Endometrial microvascular endothelial cells (primary cell): Measurements from ENCODE around the gene ZNF3. TPM values are rescaled to one million over a fixed set of nuclear protein-coding genes. Genes with fewer than 3 reads are reported as not detected.

Source experiments
- in situ Hi-C: cut with HindIII; loops from 2 replicates; pipeline ENCODE4 v1.10.0; 2017; ENCODE audit warnings: low sequenced_read_pairs, low pct_unique_long_range_greater_than_20kb; ENCODE audit errors: inconsistent ontology term
- total RNA-seq: library from RNA; depleted of rRNA; stranded (reverse); fragments of >200 nt; gene quantifications from one replicate; pipeline ENCODE4 v1.2.3, GENCODE V29; 2015; ENCODE audit errors: inconsistent ontology term

The ZNF3 gene
- total RNA-seq, 1 donor from 2014 or later, result 14.9 TPM

DNA sequence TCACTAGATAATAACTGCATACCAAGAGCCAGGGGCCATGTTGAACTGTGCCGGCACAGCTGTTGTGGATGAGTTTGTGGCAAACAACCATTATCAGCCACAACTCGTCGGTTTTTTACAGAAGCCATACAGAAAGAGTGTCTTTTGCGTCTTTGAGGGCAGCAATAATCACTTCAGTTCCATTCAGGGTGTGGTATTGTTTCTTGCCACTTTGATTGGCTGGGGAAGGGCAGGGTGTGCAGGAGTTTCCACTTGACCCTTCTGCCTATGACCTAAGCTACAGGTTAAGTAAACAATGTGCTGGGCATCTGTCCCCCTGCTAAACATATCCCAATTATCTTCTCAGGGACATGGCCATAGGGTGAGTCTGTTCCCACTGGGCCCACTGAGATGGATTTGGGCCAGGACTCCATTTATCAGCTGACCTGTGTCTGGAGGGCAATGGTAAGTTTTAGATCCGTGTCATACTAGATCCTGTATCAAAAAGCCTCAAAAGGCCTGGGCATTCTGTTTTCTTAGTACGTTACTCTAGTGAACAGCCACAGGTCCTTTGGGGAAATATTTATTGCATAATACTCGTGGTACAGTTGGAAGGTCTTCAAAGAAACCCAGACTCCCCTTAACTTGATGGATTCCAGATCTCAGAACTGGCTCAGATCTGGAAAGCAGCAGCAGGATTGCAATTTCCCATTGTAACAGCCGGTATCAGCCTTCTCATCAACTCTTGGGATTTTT is 15.9 kb downstream of the ZNF3 start:
- in situ Hi-C loops, result no loop called here

DNA sequence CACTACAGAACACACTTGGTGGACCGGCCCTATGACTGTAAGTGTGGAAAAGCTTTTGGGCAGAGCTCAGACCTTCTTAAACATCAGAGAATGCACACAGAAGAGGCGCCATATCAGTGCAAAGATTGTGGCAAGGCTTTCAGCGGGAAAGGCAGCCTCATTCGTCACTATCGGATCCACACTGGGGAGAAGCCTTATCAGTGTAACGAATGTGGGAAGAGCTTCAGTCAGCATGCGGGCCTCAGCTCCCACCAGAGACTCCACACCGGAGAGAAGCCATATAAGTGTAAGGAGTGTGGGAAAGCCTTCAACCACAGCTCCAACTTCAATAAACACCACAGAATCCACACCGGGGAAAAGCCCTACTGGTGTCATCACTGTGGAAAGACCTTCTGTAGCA is 17.4 kb downstream of the ZNF3 start:
- in situ Hi-C loops, result no loop called here

- in situ Hi-C loops, result no loop called here
Observed at GRCh38 chr7:100063376-100063775, 18.1 kb downstream of the ZNF3 start.

DNA sequence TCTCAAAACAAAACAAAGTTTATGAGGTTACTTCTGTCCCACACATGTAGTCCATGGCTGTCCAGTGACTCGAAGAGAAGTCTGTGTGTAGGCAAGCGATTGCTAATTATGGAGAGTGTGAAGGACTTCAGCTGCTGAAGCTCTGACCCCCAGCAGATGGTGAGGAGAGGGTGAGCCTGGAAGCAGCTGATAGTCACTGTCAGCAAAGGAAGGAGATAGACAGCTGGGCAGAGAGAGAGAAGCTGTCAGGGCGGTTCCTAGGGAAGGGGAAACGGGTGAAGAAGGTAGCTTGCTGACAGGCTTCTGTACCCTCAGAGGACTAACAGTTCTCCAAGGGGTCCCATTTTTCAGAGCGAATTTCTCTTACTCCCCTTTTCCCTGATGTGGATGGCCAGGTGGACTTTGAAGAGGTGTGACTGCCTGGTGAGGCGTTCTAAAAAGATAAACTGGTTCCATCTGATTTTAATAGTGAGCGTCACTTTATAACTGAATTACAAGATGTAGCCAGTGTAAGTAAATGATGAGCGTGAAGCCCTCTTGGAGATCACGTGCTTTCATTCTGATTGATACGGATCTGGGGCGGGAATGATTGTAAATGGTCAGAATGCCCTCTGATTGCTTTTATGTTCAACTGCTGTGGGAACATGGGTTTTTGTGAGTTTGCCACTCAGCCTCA is 19.9 kb downstream of the ZNF3 start:
- in situ Hi-C loops, result no loop called here

- in situ Hi-C loops, result no loop called here
Observed at GRCh38 chr7:100059251-100059739, 22.2 kb downstream of the ZNF3 start.

DNA sequence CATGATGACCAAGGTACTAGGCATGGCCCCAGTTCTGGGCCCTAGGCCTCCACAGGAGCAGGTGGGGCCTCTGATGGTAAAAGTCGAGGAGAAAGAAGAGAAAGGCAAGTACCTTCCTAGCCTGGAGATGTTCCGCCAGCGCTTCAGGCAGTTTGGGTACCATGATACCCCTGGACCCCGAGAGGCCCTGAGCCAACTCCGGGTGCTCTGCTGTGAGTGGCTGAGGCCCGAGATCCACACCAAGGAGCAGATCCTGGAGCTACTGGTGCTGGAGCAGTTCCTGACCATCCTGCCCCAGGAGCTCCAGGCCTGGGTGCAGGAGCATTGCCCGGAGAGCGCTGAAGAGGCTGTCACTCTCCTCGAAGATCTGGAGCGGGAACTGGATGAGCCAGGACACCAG is 24.5 kb downstream of the ZNF3 start:
- in situ Hi-C loops, result no loop called here

DNA sequence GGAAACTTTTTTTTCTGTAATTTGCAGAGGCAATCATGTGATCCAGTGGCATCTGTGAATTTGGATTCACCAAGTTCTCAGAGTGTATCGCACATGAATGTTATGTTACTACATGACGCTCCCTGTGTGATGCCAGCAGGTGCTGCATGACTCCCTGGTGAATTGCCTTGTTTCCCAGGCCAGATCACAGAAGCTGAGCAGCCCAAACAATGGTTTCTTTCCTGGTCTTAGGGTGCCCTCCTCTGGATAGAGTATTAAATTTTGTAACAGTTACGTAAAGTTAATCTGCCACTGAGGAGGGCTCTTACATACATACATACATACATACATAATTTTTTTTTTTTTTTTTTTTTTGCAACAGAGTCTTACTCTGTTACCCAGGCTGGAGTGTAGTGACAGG is 28.3 kb downstream of the ZNF3 start:
- in situ Hi-C loops, result no loop called here

- in situ Hi-C loops, result no loop called here
Observed at GRCh38 chr7:100051611-100052010, 29.9 kb downstream of the ZNF3 start.

- in situ Hi-C loops, result no loop called here
Observed at GRCh38 chr7:100049441-100050291, 31.9 kb downstream of the ZNF3 start, which contains the start of gene ZSCAN21. ZSCAN21 (plus strand) TSS chr7:100049774; CDS start chr7:100057007, 7,233 bp downstream.

GRCh38 chr7:100048680-100049079 is 32.8 kb downstream of the ZNF3 start:
- in situ Hi-C loops, result no loop called here

GRCh38 chr7:100044718-100045117 is 36.8 kb downstream of the ZNF3 start:
- in situ Hi-C loops, result no loop called here

- in situ Hi-C loops, result no loop called here
Observed at GRCh38 chr7:100040575-100040974, 40.9 kb downstream of the ZNF3 start.

DNA sequence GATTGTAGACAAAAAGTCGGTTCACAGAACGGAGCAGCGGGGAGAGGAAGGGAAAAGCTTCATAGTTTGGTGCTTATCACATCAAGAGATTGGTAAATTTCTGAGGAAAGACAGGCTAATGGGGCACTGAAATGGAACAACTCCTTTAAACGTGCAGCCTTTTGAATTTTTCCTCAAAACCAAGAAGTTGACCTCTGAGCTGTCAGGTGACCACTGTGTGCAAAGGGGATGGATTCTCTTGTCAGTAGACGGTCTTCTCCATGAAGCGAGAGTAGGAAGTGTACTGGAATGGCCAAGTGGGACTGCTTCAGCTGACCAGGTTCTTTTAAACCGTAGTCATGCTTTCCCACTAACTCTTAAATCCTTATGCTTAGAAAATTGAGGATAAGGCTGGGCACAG is 43.2 kb downstream of the ZNF3 start:
- in situ Hi-C loops, result no loop called here

GRCh38 chr7:100035876-100036275 is 45.6 kb downstream of the ZNF3 start:
- in situ Hi-C loops, result no loop called here

GRCh38 chr7:100034871-100035510 is 46.5 kb downstream of the ZNF3 start:
- in situ Hi-C loops, result no loop called here

DNA sequence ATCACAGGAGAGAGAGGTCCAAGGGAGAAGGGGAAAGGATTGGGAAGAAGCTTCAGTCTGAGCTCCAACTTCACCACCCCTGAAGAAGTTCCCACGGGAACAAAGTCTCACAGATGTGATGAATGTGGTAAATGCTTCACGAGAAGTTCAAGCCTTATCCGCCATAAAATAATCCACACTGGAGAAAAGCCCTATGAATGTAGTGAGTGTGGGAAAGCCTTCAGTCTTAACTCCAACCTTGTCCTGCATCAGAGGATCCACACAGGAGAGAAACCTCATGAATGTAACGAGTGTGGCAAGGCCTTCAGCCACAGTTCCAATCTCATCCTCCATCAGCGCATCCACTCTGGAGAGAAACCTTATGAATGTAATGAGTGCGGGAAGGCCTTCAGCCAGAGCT is 48.0 kb downstream of the ZNF3 start:
- in situ Hi-C loops, result no loop called here

GRCh38 chr7:100029596-100029995 is 51.9 kb downstream of the ZNF3 start:
- in situ Hi-C loops, result no loop called here

DNA sequence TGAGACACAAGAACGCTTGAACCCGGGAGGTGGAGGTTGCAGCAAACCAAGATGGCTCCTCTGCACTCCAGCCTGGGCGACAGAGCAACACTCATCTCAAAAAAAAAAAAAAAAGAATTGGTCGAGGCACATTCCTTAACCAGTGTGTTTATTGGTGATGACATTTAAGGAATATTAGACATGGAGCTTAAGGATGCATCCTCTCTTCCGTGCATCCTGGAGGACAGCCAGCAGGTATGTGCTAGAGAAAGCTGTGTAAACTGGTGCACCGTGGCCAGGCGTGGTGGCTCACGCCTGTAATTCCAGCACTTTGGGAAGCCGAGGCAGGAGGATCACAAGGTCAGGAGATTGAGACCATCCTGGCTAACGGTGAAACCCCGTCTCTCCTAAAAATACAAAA is 54.3 kb downstream of the ZNF3 start:
- in situ Hi-C loops, result no loop called here

- in situ Hi-C loops, result no loop called here
Observed at GRCh38 chr7:100024020-100024619, 57.4 kb downstream of the ZNF3 start.
